HG02970 (cell line): ENCODE data around the gene ASB8.
"Not testable (repeated sequence)": the region's sequence is repeated elsewhere in the genome, so short reads cannot be mapped to it uniquely, and the experiment has no call there.

Experiments
- ATAC-seq: cut with Tn5 transposase; IDR thresholded peaks from one replicate; pipeline ENCODE4 v1.9.1; 2021; ENCODE audit warnings: mild to moderate bottlenecking, moderate library complexity, moderate number of reproducible peaks; ENCODE audit not compliant: unreplicated experiment, low FRiP score

ASB8 gene

DNA sequence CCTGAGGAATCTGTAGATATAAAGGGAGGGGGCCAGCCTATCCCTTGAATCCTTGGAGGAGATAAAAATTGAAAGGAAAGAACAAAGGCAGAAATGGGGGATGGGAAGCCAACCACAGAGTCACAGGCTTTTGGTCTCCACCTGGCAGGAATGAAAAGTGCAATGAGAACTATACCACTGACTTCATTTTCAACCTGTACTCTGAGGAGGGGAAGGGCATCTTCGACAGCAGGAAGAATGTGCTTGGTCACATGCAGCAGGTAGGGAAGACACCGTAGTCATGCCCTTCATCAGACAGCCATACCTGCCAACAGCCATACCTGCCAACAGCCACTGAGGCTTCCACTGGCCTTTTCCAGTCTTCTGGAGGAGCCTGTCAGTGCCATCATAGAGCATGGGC lies 13.4 kb downstream of the ASB8 start:
- no peak for ATAC-seq

- ATAC-seq = no peak
Measured at GRCh38 chr12:48142818-48143674, 14.3 kb downstream of the ASB8 start.

GRCh38 chr12:48135027-48135426 lies 22.3 kb downstream of the ASB8 start:
- ATAC-seq = no peak

- ATAC-seq = no peak
Measured at GRCh38 chr12:48132826-48133225, 24.5 kb downstream of the ASB8 start.

DNA sequence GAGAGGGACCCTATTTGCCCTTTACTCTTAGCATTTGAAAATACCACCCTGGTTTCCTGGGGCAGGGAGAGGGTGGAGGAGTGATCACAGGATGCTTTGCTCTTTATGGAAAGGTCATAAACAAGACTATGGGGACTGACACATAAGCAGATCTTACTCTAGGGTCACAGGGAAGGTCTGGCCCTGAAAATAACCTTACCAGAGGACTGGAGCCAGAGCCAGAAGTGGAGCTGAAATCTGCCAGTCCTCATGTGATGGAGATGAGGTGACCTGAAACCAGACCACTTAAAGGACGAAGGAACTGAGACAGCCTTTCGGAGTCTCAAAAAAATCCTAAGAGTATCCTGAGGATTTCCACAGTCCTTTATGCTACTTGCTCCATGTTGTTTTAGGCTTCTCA lies 25.8 kb downstream of the ASB8 start:
- no peak for ATAC-seq

DNA sequence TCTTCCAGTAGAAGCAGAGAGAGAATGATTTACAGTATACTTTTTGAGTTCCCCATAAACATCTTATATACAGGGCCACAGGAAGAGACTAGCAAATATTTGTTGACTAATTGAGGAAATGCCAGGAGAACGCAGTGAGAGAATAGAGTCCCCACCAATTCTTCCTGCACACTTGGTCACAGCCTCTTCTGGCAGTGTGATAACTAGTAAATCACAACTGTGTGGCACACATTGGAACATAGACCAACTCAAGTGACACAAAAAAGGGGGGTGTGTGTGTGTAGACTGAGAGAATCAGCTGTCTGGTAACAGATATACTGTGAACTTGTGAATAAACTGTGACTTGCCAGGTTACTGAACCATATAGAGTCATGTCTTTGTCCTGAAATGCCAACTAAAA lies 27.9 kb downstream of the ASB8 start:
- ATAC-seq = no peak

DNA sequence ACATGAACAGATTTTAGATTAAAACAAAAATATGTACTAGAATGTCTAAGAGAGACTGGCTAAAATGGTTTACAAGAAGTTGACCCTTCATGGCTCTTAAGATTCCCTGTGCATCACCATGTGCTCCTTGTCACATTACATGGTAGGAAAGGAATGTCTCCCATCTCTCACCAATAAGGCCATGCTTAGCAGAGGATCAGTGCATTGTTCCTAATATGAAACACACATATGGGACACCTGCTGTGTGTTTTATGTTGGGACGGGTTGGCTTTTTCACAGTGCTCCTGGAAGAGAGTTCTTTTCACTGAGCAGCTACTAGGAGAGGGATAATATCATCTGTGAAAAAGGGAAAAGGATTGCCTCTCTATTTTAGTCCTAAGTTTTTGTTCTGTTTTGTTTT lies 28.5 kb downstream of the ASB8 start:
- ATAC-seq = no peak

DNA sequence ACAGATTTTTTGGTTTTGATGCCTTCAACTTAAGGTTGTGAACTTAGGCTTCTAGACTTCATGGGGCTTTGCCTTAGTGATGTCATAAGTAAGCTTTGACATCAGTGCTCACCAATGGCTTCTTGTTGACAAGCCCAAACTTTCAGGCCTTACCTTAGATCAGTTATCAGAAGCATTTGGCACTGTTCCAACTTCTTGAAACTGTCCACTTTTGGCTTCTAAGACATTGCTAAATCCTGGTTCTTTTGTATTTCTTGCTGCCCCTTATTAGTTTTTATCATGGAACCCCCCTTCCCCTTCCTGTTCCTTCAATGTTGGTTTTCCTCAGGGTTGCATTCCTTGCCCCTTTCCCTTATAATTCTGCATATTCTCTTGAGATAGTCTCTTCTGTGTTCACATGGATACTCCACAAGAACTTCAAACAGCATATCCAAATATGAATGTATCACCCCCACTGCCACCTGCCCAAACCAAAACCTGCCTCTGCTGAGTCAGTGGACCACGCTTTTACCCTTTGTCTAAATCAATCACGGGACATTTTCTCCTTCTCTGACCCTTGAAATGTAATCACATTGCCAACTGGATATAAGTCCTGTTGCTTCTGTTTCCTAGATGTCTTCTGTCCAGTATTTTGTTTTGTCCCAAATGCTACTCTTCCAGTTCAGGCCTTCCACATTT lies 30.2 kb downstream of the ASB8 start:
- no peak for ATAC-seq

DNA sequence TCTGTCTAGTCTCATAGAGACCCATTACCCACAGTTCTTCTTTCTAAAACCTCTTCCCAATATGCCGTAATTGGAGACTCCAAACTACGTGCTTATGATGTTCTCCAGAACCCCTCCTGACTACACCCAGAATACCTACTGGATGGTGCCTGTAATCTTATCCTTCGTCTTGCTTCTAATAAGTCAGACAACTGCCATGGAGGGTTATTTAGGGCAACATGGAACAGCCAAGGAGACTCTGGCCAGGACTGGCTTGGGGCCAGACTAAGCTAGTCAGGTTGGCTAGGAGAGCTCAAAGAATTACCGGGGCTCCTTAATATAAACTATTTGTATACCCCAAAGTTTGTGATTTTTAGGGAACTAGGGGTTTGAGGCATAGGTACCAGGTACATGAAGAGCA lies 31.3 kb downstream of the ASB8 start:
- no peak for ATAC-seq

DNA sequence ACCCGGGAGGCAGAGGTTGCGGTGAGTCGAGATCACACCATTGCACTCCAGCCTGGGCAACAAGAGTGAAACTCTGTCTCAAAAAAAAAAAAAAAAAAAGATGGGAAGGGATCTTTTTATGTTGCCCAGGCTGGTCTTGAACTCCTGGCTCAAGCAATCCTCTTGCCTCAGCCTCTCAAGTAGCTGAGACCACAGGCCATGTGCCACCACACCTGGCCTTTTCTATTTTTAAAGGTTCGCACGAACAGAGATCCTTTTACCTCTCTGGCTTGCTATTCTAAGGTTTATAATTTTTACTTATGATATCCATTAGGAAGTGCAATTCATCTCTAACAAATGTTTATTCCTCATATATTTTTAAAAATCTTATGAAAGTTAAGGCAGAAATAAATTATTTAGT lies 31.8 kb downstream of the ASB8 start:
- not testable (repeated sequence) for ATAC-seq

DNA sequence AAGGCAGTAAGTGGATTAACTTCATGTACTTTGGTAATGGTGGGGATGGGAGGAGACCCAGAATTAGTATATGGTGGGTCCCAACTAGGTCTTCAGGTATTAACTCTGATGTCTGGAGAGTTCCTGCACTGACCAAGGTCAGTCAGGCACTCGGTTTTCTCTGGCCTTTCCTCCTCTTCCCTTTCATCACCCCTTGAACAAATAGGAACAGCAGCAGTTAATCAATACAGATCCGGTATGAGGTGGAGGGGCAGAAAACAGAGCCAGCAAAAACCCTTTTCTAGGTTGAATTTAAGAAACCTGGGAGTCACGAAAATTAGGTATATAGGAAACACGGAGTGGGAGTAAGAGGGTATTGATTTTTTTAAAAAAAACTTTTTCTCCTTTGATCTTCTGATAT lies 34.1 kb downstream of the ASB8 start:
- no peak for ATAC-seq

DNA sequence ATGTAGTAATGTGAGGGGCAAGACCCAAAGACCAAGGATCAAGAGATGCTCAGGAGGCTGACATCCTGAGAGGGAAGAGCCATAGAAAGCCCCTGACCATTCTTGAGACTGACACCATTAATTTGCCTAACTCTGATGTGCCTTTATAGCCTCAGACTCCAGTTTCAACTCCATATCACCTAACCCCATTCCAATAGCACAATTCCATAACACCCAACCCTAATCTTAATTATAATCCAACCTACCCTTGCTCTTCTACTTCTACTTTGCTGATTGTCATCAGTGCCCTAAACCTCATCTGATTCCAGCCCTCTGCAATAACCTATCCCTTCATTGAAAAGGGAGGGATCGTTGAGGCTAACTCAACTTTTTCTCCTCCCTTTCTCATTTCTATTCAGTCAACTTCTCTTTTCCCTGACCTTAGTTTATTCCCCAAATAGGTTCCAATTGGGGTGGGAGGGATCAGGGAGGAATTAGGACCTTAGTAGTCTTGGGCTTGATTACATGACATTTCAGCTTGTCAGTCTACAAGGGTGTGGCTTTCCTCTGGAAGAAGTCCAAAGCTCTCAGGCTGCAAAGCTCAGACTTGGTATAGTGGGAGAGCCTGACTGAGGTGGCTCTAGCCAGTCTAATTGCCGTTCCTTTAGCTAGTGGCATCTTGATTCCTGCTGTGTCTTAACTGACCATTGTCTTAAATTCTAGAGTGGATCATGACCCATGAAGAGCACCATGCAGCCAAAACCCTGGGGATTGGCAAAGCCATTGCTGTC lies 35.1 kb downstream of the ASB8 start:
- no peak for ATAC-seq

- ATAC-seq = no peak
Measured at GRCh38 chr12:48121522-48121921, 35.8 kb downstream of the ASB8 start.

DNA sequence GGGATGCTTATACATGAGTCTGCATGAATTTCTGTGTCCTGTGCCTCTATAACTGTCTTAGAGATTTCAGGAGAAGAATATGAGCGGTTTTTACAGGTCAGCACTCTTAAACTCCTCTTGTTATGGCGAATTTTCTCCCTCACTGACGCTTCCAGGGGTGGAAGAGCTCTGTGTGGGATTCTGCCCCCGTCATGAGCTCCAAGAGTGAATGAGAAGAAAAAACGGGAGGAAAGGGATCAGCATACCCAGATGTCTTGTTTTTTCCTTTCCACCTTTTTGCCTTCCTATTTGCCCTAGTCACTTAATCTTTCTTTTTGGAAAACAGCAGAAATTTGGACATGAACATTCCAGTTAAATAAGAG lies 37.5 kb downstream of the ASB8 start:
- ATAC-seq = no peak

- ATAC-seq = peak; percentile 94
Measured at GRCh38 chr12:48119078-48119833, 38.1 kb downstream of the ASB8 start, which contains the start of gene PFKM. PFKM (plus strand) TSS chr12:48119364; CDS start chr12:48122775, 3,411 bp downstream.

DNA sequence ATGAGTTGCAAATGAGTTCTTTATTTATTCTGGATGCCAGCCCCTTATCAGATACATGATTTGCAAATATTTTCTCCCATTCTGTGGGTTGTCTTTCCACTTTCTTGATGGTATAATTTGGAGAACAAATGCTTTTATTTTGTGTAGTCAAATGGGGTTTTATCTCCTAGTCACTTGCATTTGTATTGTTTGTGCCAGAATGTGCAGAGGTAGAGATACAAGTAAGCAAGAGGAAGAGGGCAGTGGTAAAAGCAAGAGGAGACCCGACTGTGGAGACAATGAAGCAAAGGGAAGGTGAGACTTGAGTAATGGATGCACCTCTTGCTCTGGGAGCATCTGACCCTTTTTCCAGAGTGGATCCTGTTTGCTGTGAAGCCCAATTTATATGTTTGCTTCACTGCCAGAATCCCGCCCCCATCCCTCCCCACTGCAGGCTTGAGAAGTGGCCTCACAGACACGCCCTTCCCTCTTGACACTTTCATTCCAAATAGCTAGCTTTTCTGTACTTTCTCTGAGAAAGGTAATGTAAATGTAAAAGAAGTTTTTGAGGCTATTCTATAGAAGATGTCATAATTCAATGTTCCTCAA lies 38.9 kb downstream of the ASB8 start:
- no peak for ATAC-seq

GRCh38 chr12:48115957-48116356 lies 41.4 kb downstream of the ASB8 start:
- ATAC-seq = no peak

- ATAC-seq = not testable (repeated sequence)
Measured at GRCh38 chr12:48111312-48111693, 46.0 kb downstream of the ASB8 start.

DNA sequence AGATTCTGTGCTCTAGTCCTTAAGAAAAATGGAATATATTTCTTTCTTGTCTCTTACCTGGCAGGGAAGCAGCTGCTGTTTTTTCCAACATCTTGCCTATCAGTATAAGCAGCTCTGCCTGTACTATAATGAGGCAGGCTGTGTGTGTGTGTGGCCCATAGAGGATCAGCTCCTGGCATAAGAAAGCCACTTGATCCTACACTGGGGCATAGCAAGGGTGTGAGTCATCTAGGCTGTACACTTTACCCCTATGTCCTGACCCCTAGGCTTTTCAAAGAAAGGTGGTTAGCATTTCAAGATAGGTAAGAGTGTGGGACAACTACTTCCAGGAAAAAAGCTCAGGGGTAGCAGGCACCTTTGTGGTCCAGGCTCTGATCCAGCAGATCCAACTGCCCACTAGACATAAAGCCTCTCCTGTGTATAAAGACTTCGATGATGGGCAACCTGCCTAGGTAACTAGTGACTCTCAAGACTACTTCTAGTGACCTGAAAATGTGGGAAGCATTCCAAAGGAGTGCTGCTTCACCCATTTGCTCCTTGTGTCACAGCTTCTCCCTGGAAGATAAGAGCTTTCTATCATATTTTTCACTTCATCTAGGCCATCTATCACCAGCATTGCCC lies 46.5 kb downstream of the ASB8 start:
- no peak for ATAC-seq

- no peak for ATAC-seq
Measured at GRCh38 chr12:48109424-48109823, 47.9 kb downstream of the ASB8 start.
